VCaP (cell line): Measurements from ENCODE around the gene SLC29A1.

ENCODE experiments used
- H3K27ac ChIP-seq: fragments of 450-650 bp; 2 replicates; pipeline ENCODE4 v1.5.1; 2017
- TF ChIP-seq, protein P1 (sequence below): fragments of 450-650 bp; conservative IDR thresholded peaks from 2 replicates; pipeline ENCODE4 v1.5.1; 2017; ENCODE audit warnings: mild to moderate bottlenecking, moderate library complexity

The SLC29A1 gene

DNA sequence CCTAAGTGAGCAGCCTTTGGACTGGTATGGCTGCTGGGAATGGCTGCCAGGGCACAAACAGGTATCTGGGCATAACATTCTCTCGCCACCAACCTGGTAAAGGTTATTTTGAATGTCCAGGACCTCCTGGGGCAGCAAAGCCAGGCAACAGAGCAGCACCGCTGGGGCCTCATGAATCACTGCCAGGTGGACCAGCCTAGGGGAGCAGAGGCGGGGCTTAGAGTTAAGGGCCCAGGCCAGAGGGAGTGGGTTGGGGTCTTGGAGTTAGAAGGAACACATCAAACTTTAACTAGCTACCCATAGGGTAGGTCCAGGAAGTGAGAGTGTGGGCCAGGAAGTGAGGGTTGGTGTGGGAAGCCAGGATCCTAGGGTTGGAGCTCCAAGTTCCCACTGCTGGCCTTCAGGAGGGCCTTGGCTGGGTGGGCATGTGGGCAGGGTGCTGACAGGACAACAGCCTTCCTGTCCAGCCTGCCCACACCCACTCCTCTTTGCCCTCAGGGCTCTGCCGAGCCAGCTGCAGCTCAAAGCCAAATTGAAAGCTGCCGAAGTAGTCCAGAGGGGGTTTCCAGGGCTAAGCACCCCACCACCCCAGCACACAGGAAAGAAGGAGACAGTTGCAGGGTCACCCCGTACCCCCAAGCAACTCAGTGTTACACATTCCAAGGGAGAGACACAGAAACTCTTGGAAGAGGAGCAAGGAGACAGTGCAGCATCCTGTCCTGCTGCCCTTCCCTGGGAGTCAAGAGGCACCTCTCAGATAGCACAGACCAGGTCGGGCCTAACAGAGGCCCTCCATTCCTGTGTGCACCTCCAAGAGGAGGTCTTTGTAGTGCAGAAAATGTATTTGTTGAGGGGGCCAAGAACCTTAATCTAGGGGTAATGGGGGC lies 39.3 kb downstream of the SLC29A1 start:
- TF ChIP-seq, protein P1, sequence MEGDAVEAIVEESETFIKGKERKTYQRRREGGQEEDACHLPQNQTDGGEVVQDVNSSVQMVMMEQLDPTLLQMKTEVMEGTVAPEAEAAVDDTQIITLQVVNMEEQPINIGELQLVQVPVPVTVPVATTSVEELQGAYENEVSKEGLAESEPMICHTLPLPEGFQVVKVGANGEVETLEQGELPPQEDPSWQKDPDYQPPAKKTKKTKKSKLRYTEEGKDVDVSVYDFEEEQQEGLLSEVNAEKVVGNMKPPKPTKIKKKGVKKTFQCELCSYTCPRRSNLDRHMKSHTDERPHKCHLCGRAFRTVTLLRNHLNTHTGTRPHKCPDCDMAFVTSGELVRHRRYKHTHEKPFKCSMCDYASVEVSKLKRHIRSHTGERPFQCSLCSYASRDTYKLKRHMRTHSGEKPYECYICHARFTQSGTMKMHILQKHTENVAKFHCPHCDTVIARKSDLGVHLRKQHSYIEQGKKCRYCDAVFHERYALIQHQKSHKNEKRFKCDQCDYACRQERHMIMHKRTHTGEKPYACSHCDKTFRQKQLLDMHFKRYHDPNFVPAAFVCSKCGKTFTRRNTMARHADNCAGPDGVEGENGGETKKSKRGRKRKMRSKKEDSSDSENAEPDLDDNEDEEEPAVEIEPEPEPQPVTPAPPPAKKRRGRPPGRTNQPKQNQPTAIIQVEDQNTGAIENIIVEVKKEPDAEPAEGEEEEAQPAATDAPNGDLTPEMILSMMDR = no peak
- no peak overlapping the region; the same call in 1 of the 2 replicates for H3K27ac ChIP-seq

DNA sequence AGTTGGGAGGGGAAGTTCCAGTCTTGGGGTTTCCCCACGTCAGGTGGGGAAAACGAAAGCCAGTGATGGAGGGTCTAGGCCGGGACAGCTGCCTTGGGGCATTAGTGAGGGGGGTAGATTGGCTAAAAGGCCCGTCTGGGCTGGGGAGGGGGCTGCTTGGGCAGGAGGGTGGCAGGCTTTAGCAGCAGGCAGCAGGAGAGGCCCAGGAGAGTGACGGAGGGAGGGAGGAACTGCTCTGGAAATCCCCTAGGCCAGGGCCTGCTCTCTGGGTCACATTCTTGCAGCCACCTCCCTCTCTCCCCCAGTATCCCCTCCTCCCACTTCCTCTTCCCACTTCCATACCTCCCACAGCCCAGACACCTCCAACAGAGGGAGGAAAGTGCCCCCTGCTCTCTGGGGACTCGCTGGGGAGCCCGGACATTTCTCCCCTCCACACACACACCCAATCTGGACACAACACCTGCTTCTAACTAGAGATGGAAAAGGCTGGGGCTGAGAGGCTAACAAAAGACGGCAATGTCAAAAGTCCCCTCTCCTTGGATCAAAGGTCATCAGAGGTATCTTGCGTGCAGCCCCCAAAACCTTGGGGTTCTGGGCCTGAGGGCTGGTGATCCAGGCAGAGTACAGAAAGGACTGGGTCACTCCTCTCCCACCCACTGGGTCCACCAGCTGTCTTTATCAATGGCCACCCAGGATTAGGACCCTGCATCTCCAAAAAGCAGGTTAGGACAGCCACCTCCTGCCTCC lies 40.1 kb downstream of the SLC29A1 start:
- TF ChIP-seq, protein P1 = no peak
- peak overlapping the region; percentile 85; the same call in 1 of the 2 replicates for H3K27ac ChIP-seq

DNA sequence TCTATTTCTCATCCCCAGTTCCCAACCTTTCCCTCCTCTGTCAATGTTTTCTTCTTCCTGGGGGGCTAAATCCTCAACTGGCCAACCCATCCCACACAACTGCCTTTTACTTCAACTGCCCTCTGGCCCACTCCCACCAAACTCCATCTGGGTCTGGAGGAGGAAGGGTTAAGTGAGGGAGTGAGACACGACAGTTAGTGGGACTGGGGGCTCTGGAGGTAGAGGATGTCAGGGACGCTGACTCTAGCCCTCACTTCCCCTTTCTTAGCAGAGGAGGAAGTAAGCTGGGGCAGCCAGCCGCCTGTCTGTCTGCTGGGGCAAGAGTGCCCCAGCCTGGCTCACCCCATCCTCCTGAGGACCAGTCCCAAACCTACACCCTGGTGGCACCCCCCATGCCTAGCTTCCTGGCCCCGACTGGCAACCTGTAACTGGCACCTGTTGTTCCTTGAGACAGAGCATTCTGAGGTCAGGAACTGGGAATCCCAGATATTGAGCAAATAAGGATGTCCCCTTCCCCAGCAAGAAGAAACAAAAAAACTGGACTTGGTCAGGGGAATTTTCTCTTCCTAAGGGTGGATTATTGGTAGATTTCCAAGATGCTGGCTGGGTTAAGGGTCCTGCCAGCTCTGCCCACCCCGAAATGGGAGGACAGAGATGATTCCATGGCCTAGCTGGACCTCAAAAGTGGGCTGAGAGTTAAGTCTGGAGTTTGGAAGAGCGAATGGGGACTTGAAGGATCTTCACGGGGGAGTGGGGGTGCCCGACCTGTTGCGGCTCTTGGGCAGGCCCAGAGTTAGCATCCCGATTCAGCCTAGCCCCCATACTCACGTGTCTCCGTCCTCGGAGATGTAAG lies 41.0 kb downstream of the SLC29A1 start:
- TF ChIP-seq, protein P1 = no peak
- H3K27ac ChIP-seq = peak overlapping the region; percentile 85

GRCh38 chr6:44265007-44265721 lies 41.8 kb downstream of the SLC29A1 start, which contains the start of gene NFKBIE:
NFKBIE (minus strand) TSS chr6:44265551; CDS start chr6:44265346, 205 bp downstream.
- TF ChIP-seq, protein P1 = peak; percentile 66
- peak within 1 kb of the TSS; percentile 85 for H3K27ac ChIP-seq

DNA sequence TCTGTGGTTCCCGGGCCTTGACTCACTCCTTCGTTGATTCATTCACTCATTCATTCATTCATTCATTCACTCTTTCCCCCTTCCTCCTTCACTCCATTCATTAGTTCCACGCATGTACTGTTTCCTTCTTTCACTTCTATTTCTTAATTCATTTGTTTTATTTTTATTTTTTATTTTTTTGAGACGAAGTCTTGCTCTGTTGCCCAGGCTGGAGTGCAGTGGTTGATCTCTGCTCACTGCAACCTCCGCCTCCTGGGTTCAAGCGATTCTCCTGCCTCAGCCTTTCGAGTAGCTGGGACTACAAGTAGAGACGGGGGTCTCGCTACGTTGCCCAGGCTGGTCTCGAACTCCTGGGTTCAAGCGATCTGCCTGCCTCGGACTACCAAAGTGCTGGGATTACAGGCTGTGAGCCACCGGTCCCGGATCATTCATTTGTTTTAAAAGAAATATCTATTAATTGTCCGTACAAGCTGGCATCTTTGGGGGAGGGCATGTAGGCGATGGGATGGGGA lies 42.4 kb downstream of the SLC29A1 start:
- TF ChIP-seq, protein P1 = no peak
- H3K27ac ChIP-seq = peak overlapping the region; percentile 85

DNA sequence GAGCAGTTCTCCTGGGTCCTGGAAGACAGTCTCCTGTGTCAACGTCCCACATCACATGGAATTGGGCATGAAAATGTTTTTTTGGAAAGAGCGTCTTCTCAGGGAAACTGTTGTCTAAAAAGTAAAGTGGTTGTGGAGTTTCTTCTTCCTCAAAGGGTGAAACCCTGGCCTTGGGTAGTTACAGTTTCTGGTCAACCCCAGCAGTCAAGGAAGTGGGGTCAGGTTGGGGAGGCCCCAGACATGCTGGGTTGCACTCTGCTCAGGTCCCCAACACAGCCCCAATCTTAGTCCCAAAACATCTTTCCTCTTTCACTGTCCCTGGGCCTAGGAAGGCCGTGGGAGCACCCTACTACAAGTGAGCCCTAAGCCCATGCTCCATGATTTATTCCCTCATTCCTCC lies 43.0 kb downstream of the SLC29A1 start:
- TF ChIP-seq, protein P1 = no peak
- peak overlapping the region; percentile 85; the same call in 1 of the 2 replicates for H3K27ac ChIP-seq
